Activated CD4-positive, CD25-positive, alpha-beta regulatory T cell treated with anti-CD3 and anti-CD28 coated beads, Interleukin-2, amount 50 U/mL, for 24 hours (primary cell): Measurements from ENCODE around the gene HIGD2A.
"Not testable (repeated sequence)": the region's sequence is repeated elsewhere in the genome, so short reads cannot be mapped to it uniquely, and the experiment has no call there.

Experiments
- ATAC-seq, 2 donors: fragments of 150-1000 bp; cut with Tn5 transposase; one replicate each; pipeline ENCODE4 v1.10.0; 2021; ENCODE audit warnings: mild to moderate bottlenecking in 1 of 2, moderate library complexity in 1 of 2

HIGD2A gene

GRCh38 chr5:176396330-176396729, 7.8 kb downstream of the HIGD2A start:
- no peak for ATAC-seq

- no peak for ATAC-seq
Observed at GRCh38 chr5:176397736-176398420, 9.3 kb downstream of the HIGD2A start.

GRCh38 chr5:176400382-176401156, 12.0 kb downstream of the HIGD2A start:
- no peak for ATAC-seq

- no peak for ATAC-seq
Observed at GRCh38 chr5:176401281-176402205, 13.0 kb downstream of the HIGD2A start.

- ATAC-seq = no peak
Observed at GRCh38 chr5:176405656-176406435, 17.3 kb downstream of the HIGD2A start.

- ATAC-seq = no peak
Observed at GRCh38 chr5:176406436-176407052, 18.0 kb downstream of the HIGD2A start.

GRCh38 chr5:176407456-176408251, 19.1 kb downstream of the HIGD2A start:
- ATAC-seq = no peak

GRCh38 chr5:176408252-176408573, 19.7 kb downstream of the HIGD2A start:
- ATAC-seq = not testable (repeated sequence)

- no peak for ATAC-seq
Observed at GRCh38 chr5:176408590-176408989, 20.0 kb downstream of the HIGD2A start.

GRCh38 chr5:176409765-176410164, 21.2 kb downstream of the HIGD2A start:
- no peak for ATAC-seq

- ATAC-seq = no peak
Observed at GRCh38 chr5:176410486-176411180, 22.1 kb downstream of the HIGD2A start.

- no peak for ATAC-seq
Observed at GRCh38 chr5:176412517-176413254, 24.1 kb downstream of the HIGD2A start.

GRCh38 chr5:176413255-176413565, 24.7 kb downstream of the HIGD2A start:
- no peak for ATAC-seq

GRCh38 chr5:176413709-176414191, 25.2 kb downstream of the HIGD2A start:
- no peak for ATAC-seq

- no peak for ATAC-seq
Observed at GRCh38 chr5:176414704-176415103, 26.2 kb downstream of the HIGD2A start.

- ATAC-seq = no peak
Observed at GRCh38 chr5:176415240-176415951, 26.8 kb downstream of the HIGD2A start.

GRCh38 chr5:176415952-176416924, 27.7 kb downstream of the HIGD2A start, which contains the start of gene CLTB:
Gene CLTB, minus strand, starts transcription at chr5:176416539. Its CDS starts 176 bp downstream, at chr5:176416363.
- peak; percentile 95 for ATAC-seq

GRCh38 chr5:176416965-176417364, 28.4 kb downstream of the HIGD2A start:
- no peak for ATAC-seq
